ENCODE results near the gene CNTLN.
"Not testable (repeated sequence)": the region's sequence is repeated elsewhere in the genome, so short reads cannot be mapped to it uniquely, and the experiment has no call there.

CNTLN gene

DNA sequence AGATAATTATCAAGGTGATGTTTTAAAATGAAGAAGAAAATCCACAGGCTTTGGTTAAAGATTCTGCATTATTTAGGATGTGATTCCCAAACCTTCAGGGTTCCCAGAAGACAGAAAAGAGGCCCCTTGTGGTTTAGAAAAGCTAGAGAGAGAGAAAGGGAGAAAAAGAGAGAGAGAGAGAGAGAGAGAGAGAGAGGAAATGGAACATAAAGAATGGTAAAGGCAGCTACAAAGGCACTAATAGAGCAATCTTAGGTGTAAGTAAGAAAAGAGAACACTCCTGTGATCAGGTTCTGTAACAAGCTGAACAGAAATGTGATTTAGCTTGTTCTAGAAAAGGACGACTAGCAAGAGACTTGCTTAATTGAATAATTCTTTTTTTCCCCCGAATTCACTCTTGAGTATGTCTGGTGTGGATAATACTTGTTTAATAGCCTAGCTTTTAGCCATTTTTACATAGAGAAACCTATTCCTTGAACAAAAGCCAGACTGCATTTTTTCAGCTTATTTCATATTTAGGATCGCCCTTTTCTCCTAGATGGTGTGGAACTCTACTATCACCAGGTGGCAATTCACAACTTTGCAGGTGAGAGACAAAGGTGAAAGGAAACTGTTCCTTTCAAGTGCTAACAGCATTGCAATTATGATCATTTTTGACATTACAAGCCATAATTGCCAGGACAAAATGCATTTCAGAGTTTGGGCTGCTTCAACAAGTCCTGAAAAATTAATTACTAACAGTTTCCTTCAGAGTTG lies 386.4 kb downstream of the CNTLN start:
- no peak for DNase-seq

DNA sequence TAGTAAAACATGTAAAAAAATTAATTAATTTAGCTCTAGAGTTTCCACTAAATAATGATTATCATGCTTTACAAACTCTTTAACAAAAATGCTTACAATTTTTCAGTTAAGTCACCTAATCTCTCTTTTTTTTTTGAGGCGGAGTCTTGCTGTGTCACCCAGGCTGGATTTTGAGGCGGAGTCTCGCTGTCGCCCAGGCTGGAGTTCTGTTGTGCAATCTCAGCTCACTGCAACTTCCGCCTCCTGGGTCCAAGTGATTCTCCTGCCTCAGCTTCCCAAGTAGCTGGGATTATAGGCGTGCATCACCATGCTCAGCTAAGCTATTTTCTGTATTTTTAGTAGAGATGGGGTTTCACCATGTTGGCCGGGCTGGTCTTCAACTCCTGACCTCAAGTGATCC lies 391.9 kb downstream of the CNTLN start:
- DNase-seq = not testable (repeated sequence)

DNA sequence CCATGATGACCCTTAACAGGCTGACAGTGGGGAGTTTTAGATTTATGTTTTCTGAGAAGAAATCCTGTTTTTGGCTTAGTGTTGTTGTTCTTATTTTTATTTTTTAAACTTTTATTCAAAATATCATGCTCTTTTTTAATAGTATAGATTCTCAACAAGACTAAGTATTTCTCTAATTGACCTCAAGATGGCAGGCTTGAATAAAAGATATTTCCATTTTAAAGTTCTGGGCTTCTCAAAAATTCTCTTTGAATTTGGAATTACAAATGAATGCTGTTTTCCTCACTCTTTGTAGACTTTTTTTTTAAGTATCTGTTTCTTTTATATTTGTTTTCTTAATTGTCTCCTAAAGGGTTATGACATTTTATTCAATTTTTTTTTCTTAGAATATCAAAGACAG lies 394.0 kb downstream of the CNTLN start:
- DNase-seq = no peak

DNA sequence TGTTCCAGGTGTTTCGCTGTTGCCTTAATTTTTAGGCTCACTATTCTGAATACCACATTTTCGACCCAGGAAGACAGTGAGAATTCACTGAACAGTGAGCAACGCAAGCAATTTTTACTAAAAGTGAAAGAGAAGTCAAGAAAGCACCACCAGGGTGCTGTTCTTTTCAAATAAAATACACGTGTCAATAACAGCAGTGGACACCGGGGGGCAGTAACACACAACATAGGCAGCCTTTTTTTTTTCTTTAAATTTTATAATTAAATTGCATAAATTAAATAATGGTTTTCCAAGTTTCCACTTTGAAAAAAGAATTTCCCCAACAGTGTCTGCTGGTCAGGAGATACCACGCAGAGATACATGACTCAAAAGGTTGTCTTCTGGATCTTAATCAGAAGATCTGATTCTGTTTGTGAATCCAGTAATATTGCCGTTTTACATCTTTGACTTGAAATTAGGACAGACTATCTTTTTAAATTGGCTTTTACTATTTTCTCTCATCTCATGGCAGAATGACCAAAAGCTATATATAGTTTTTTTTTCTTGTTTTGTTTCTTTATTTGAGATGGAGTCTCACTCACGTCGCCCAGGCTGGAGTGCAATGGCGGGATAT lies 396.9 kb downstream of the CNTLN start:
- no peak for DNase-seq

DNA sequence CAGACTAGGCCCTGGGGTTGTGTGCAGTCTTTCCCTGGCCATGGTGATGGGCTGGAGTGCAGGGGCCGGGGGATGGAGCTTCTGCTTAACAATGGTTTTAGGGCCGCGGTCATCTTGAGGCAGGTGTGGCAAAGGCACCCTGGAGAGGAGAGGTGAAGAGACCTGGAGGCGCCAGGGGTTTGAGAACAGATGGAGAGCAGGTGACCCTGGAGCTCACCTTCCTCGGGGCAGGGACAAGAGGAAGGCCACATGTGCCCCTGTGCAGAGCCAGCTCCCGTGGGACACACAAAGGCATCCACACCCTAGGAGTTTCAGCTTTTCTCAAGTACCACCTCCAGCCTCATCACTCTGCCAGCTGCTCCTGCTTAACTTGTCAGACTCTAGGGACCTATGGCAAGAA lies 397.6 kb downstream of the CNTLN start:
- DNase-seq = no peak

DNA sequence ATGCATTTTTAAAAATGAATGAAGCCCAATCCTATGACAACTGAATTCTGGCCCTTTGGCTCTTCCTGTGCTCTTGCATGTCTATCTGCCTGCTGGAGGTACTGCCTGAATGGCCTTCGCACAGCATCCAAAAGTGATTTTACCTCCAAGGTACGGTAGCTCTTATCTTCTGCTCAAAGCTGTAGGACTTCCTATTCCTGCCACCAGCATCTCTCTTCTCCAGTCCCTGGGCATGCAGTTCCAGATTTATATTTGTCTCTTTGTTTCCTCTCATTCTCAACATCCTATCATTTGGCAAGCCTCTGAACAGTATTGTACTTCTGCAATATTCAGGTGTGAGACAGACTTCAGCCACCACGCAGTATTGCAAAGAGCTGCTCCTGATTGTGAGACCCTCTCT lies 400.3 kb downstream of the CNTLN start:
- DNase-seq = no peak

DNA sequence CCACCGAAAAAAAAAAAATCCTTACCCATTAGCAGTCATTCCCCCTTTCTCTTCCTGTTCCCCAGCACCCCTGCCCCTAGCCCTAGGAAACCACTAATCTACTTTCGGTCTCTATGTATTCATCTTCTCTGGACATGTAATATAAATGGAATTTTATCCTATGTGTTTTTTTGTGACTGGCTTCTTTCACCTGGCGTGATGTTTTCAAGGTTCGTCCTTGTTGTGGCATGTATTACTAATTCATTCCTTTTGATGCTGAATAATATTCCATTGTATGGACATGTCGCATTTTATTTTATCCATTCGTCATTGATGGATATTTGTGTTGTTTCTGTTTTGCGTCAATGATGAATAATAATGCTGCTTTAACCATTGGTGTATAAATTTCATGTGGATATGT lies 401.2 kb downstream of the CNTLN start:
- DNase-seq = no peak

DNA sequence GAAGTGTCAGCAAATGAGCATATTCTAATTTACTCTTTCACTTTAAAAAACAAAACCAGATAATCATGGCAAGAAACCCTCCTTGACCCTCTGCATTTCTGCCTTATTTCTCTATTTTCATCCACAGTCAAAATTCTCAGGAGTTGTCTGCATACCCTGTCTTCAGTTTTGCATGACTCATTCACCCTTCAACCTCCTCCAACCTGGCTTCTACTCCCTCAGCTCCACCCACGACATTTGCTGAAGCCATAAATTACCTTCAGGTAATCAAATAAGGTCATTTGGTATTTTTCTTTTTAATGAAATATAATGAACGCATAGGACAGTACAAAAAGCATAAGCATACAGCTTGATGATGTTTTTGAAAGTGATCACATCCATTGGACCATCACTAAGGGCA lies 416.2 kb downstream of the CNTLN start:
- no peak for DNase-seq
